GM19099 (cell line): ENCODE data around the gene SMG6.

Experiments used
- POLR2A ChIP-seq: IDR thresholded peaks from 3 replicates; pipeline ENCODE4 v1.6.1; 2011; ENCODE audit warnings: low read depth; ENCODE audit not compliant: insufficient read length; ENCODE audit errors: extremely low read depth

Gene SMG6

GRCh38 chr17:2319051-2319450 lies 15.5 kb upstream of the SMG6 start:
- no peak for TF ChIP-seq POLR2A

GRCh38 chr17:2317796-2318195 lies 14.2 kb upstream of the SMG6 start:
- TF ChIP-seq POLR2A, result no peak

GRCh38 chr17:2312736-2313135 lies 9.2 kb upstream of the SMG6 start:
- TF ChIP-seq POLR2A, result no peak

GRCh38 chr17:2309338-2310154 lies 6.0 kb upstream of the SMG6 start:
- TF ChIP-seq POLR2A, result no peak

GRCh38 chr17:2304931-2305330 lies 1.3 kb upstream of the SMG6 start:
- TF ChIP-seq POLR2A, result no peak

- TF ChIP-seq POLR2A, result no peak
Observed at GRCh38 chr17:2302778-2303203, 794 bp downstream of the SMG6 start.

- TF ChIP-seq POLR2A, result no peak
Observed at GRCh38 chr17:2299756-2300155, 3.8 kb downstream of the SMG6 start.

GRCh38 chr17:2299136-2299535 lies 4.4 kb downstream of the SMG6 start:
- TF ChIP-seq POLR2A, result no peak

GRCh38 chr17:2297023-2297422 lies 6.6 kb downstream of the SMG6 start:
- no peak for TF ChIP-seq POLR2A

- TF ChIP-seq POLR2A, result no peak
Observed at GRCh38 chr17:2295575-2295974, 8.0 kb downstream of the SMG6 start.

- TF ChIP-seq POLR2A, result no peak
Observed at GRCh38 chr17:2292100-2292499, 11.5 kb downstream of the SMG6 start.

- no peak for TF ChIP-seq POLR2A
Observed at GRCh38 chr17:2289878-2290478, 13.6 kb downstream of the SMG6 start.

GRCh38 chr17:2283302-2283701 lies 20.3 kb downstream of the SMG6 start:
- TF ChIP-seq POLR2A, result no peak

- no peak for TF ChIP-seq POLR2A
Observed at GRCh38 chr17:2282297-2282873, 21.2 kb downstream of the SMG6 start.

GRCh38 chr17:2279707-2280106 lies 23.9 kb downstream of the SMG6 start:
- TF ChIP-seq POLR2A, result no peak

GRCh38 chr17:2277429-2278170 lies 26.0 kb downstream of the SMG6 start:
- no peak for TF ChIP-seq POLR2A

- TF ChIP-seq POLR2A, result no peak
Observed at GRCh38 chr17:2275722-2276121, 27.9 kb downstream of the SMG6 start.
